IMR-90 (cell line): ENCODE data around the gene CECR2. TPM values are rescaled to one million over a fixed set of nuclear protein-coding genes. Genes with fewer than 3 reads are reported as not detected.

Experiments used
- ATAC-seq: fragments of 200-7000 bp; cut with Tn5 transposase; 2 replicates; pipeline ENCODE4 v1.9.1; 2020; ENCODE audit warnings: low read depth, mild to moderate bottlenecking, moderate library complexity
- BruUV-seq: library from RNA; stranded (reverse); fragments of 400-500 nt; replicated peaks from 2 replicates; lab custom pipeline; 2021; lab: Mats Ljungman, UMichigan
- CTCF ChIA-PET: fragments of 300-600 bp; formaldehyde crosslinking; extraction: SDS; loops from one replicate; lab custom pipeline; 2021; ENCODE audit warnings: antibody characterized with exemption; lab: Yijun Ruan, JAX
- POLR2A ChIA-PET: fragments of 300-600 bp; sonication (Branson Sonifier 250); formaldehyde crosslinking; loops from one replicate; lab custom pipeline; 2022; ENCODE audit warnings: antibody characterized with exemption; ENCODE audit not compliant: unreplicated experiment; lab: Charles Lee
- DNase-seq: peaks from one replicate; pipeline ENCODE4 v3.0.0; 2013
- H2AFZ ChIP-seq: replicated peaks from 2 replicates; pipeline ENCODE3; 2013; ENCODE audit warnings: low read length, mild to moderate bottlenecking; ENCODE audit not compliant: poor library complexity
- H2AK5ac ChIP-seq: 2 replicates; pipeline ENCODE4 v1.6.1; 2013; ENCODE audit warnings: low read depth, low read length, inconsistent platforms
- H2AK9ac ChIP-seq: replicated peaks from 2 replicates; pipeline ENCODE3; 2013; ENCODE audit warnings: mild to moderate bottlenecking, low read depth, low read length, moderate library complexity; ENCODE audit not compliant: poor library complexity
- H2BK120ac ChIP-seq: 2 replicates; pipeline ENCODE4 v1.6.1; 2013; ENCODE audit warnings: low read depth, low read length, inconsistent platforms
- H2BK15ac ChIP-seq: 3 replicates; pipeline ENCODE4 v1.6.1; 2013; ENCODE audit warnings: low read depth, low read length, inconsistent platforms
- H2BK20ac ChIP-seq: 2 replicates; pipeline ENCODE4 v1.6.1; 2013; ENCODE audit warnings: low read depth, mild to moderate bottlenecking, inconsistent platforms, low read length, moderate library complexity
- H2BK5ac ChIP-seq: 2 replicates; pipeline ENCODE4 v1.6.1; 2013; ENCODE audit warnings: mild to moderate bottlenecking, low read depth, low read length, inconsistent platforms; ENCODE audit not compliant: poor library complexity, severe bottlenecking
- H3K14ac ChIP-seq: replicated peaks from 2 replicates; pipeline ENCODE4 v1.6.1; 2013; ENCODE audit warnings: low read depth, low read length, inconsistent platforms
- H3K18ac ChIP-seq: 2 replicates; pipeline ENCODE4 v1.6.1; 2013; ENCODE audit warnings: low read depth, low read length, control low read depth
- H3K23ac ChIP-seq: 2 replicates; pipeline ENCODE4 v1.6.1; 2013; ENCODE audit warnings: low read depth, low read length, inconsistent platforms
- H3K27ac ChIP-seq: 2 replicates; pipeline ENCODE4 v1.5.1; 2013; ENCODE audit warnings: mild to moderate bottlenecking, control low read depth, low read length; ENCODE audit not compliant: insufficient read depth
- H3K27me3 ChIP-seq: 2 replicates; pipeline ENCODE4 v1.6.1; 2013; ENCODE audit warnings: low read length; ENCODE audit not compliant: control insufficient read depth, insufficient read depth
- H3K36me3 ChIP-seq: 2 replicates; pipeline ENCODE4 v1.6.1; 2013; ENCODE audit warnings: low read length, mixed read lengths; ENCODE audit not compliant: control insufficient read depth, insufficient read depth
- H3K4ac ChIP-seq: 2 replicates; pipeline ENCODE4 v1.6.1; 2013; ENCODE audit warnings: low read depth, low read length, inconsistent platforms
- H3K4me1 ChIP-seq: 2 replicates; pipeline ENCODE4 v1.6.1; 2013; ENCODE audit warnings: low read length, mixed read lengths; ENCODE audit not compliant: control insufficient read depth, insufficient read depth
- H3K4me2 ChIP-seq: 2 replicates; pipeline ENCODE4 v1.6.1; 2013; ENCODE audit warnings: low read depth, mild to moderate bottlenecking, control low read depth, low read length, moderate library complexity
- H3K4me3 ChIP-seq: 2 replicates; pipeline ENCODE4 v1.5.1; 2013; ENCODE audit warnings: low read depth, mild to moderate bottlenecking, control low read depth, low read length, moderate library complexity; ENCODE audit not compliant: insufficient read depth
- H3K56ac ChIP-seq: 2 replicates; pipeline ENCODE4 v1.6.1; 2013; ENCODE audit warnings: low read length, inconsistent platforms; ENCODE audit not compliant: insufficient read depth; ENCODE audit errors: extremely low read depth
- H3K79me1 ChIP-seq, 2 experiments: 2 replicates each; pipeline ENCODE4 v1.6.1; 2013; ENCODE audit warnings: low read length in 2 of 2, inconsistent platforms in 1 of 2, low read depth in 1 of 2
- H3K9ac ChIP-seq: 2 replicates; pipeline ENCODE4 v1.6.1; 2013; ENCODE audit warnings: low read depth, low read length, control low read depth
- H3K9me1 ChIP-seq: 2 replicates; pipeline ENCODE4 v1.6.1; 2013; ENCODE audit warnings: low read length, inconsistent platforms; ENCODE audit not compliant: insufficient read depth
- H3K9me3 ChIP-seq: 2 replicates; pipeline ENCODE4 v1.6.1; 2013; ENCODE audit warnings: low read length; ENCODE audit not compliant: control insufficient read depth, insufficient read depth
- H4K20me1 ChIP-seq: 2 replicates; pipeline ENCODE4 v1.6.1; 2013; ENCODE audit warnings: low read length, inconsistent platforms; ENCODE audit not compliant: insufficient read depth
- H4K5ac ChIP-seq: 2 replicates; pipeline ENCODE4 v1.6.1; 2013; ENCODE audit warnings: mild to moderate bottlenecking, low read depth, low read length, control low read depth
- H4K8ac ChIP-seq, 2 experiments: 2 replicates each; pipeline ENCODE4 v1.6.1; 2013; ENCODE audit warnings: low read depth in 2 of 2, low read length in 2 of 2, control low read depth in 1 of 2, inconsistent platforms in 1 of 2
- H4K91ac ChIP-seq: 2 replicates; pipeline ENCODE4 v1.6.1; 2013; ENCODE audit warnings: low read depth, low read length, inconsistent platforms; ENCODE audit not compliant: insufficient read depth
- BHLHE40 ChIP-seq: fragments of 150-350 bp; IDR thresholded peaks from 2 replicates; pipeline ENCODE4 v1.6.1; 2016; ENCODE audit warnings: mild to moderate bottlenecking, low read depth, low read length
- NFE2L2 ChIP-seq: fragments of 150-350 bp; IDR thresholded peaks from 2 replicates; pipeline ENCODE4 v1.6.1; 2016; ENCODE audit warnings: low read depth, mild to moderate bottlenecking, low read length
- POLR2A ChIP-seq: IDR thresholded peaks from 2 replicates; pipeline ENCODE4 v1.6.1; 2012; ENCODE audit warnings: mild to moderate bottlenecking, low read depth, low read length
- RAD21 ChIP-seq: IDR thresholded peaks from 2 replicates; pipeline ENCODE4 v1.6.1; 2012; ENCODE audit warnings: low read length, improper control_type of control experiment
- RCOR1 ChIP-seq: IDR thresholded peaks from 2 replicates; pipeline ENCODE4 v1.6.1; 2012; ENCODE audit warnings: mild to moderate bottlenecking, low read length, improper control_type of control experiment; ENCODE audit not compliant: insufficient replicate concordance
- RFX5 ChIP-seq: IDR thresholded peaks from 2 replicates; pipeline ENCODE4 v1.8.0; 2012; ENCODE audit warnings: low read depth, mild to moderate bottlenecking, low read length, moderate library complexity
- WGBS, 2 experiments: methylation state at CpG; one replicate each; pipeline versions ENCODE4 v1.1.5 to v1.1.7; 2013; ENCODE audit warnings: missing lambda C conversion rate in 2 of 2; ENCODE audit not compliant: insufficient read length in 1 of 2; ENCODE audit errors: extremely low coverage in 2 of 2; 5-methylcytosine and 5-hydroxymethylcytosine counted together
- dilution Hi-C: fragments of 300-500 bp; cut with HindIII; formaldehyde crosslinking; loops from one replicate; pipeline ENCODE4 v1.14.3; 2018; ENCODE audit warnings: low sequenced_read_pairs; ENCODE audit not compliant: unreplicated experiment
- in situ Hi-C: fragments of 300-500 bp; cut with MboI; formaldehyde crosslinking; loops from 3 replicates; pipeline ENCODE4 v1.14.3; 2019; ENCODE audit warnings: low sequenced_read_pairs, inconsistent platforms, mixed read lengths
- intact Hi-C: fragments of 100-400 bp; cut with micrococcal nuclease; formaldehyde crosslinking; loops from 2 replicates; pipeline ENCODE4 v1.10.0; 2022
- polyA plus RNA-seq, 3 experiments: library from polyadenylated mRNA; depleted of rRNA; stranded (reverse); fragments of >200 nt; gene quantifications; 2 replicates each; pipeline ENCODE4 v1.2.3, GENCODE V29; 2012; ENCODE audit warnings: low replicate concordance in 1 of 3
- total RNA-seq: library from RNA; depleted of rRNA; stranded (reverse); fragments of >200 nt; gene quantifications from 2 replicates; pipeline ENCODE4 v1.2.3, GENCODE V29; 2012
- TF ChIP-seq, protein P1 (sequence below): fragments of 150-350 bp; IDR thresholded peaks from 2 replicates; pipeline ENCODE4 v1.6.1; 2016; ENCODE audit warnings: low read depth, mild to moderate bottlenecking, low read length, moderate library complexity, borderline replicate concordance
- TF ChIP-seq, protein P2 (sequence below): fragments of 150-350 bp; IDR thresholded peaks from 2 replicates; pipeline ENCODE4 v1.6.1; 2017; ENCODE audit warnings: mild to moderate bottlenecking, antibody characterized with exemption, low read length, low read depth

CECR2 gene
- total and polyA plus RNA-seq, 2 of the 4 experiments (the other 2 are of a cell fraction), result under 0.01 TPM; not detected in 1

DNA sequence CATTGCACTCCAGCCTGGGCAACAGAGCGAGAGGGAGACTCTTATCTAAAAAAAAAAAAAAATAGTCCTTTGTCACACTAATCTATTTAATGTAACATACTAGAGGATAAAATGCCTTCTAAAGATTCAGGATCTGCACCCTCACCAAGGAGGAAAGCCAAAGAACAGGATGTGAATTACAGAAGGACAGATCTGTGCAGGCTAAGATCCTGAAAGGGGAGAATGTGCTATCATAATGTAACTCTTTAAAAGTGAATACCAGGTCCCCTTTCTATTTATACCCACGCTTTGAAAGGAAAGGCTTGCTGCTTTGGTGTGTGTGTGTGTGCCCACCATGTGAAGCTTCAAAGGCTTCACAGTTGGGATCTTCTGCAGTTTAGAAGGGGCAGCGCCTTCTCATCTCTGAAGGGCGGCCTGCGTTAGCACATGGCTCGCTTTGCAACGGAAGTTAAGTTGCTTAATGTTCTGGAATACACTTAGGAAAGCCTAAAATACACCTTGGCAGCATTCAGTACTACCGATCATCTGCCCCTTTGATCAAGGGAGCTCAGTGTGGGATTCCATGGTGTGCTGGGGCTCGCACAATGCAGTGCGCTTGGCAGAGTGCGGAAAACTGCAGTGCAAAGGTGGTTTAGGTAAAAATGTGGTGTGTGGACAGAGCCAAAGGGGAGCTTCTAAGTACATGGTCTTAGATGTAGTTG, 6.8 kb downstream of the CECR2 start:
- Histone ChIP-seq H4K5ac (no peak overlapping the region), H3K14ac (no peak overlapping the region), H4K20me1 (no peaks in the 10 kb centered on the region), H4K91ac (no peak overlapping the region), H3K36me3 (no peaks in the 10 kb centered on the region), H2AFZ (no peak overlapping the region), H2BK120ac (no peak overlapping the region), H2BK15ac (no peak overlapping the region), H3K9ac (no peak overlapping the region), H3K4ac (no peak overlapping the region), H3K4me1 (no peaks in the 10 kb centered on the region), H3K4me3 (no peak overlapping the region), H3K27me3 (peaks cover 7% of the 10 kb centered on the region), H2AK9ac (no peak overlapping the region), H3K23ac (no peak overlapping the region), H3K18ac (no peak overlapping the region), H2BK5ac (no peak overlapping the region), H3K27ac (no peak overlapping the region), H4K8ac (no peak overlapping the region), H2BK20ac (no peak overlapping the region), H3K9me3 (no peaks in the 10 kb centered on the region), H3K79me1 (no peaks in the 10 kb centered on the region), H3K4me2 (no peak overlapping the region), H3K9me1 (no peaks in the 10 kb centered on the region), H3K56ac (no peak overlapping the region), H2AK5ac (no peak overlapping the region)
- ChIA-PET CTCF (interaction anchor here (0.5 kb wide), 1 partner anchor 126 kb away, joined by 3 read pairs; no protein-coding TSS in a partner anchor), POLR2A (no interaction called here)
- no TSS peak for BruUV-seq
- DNase-seq (no peak), ATAC-seq (no peak)
- in situ Hi-C loops, result no loop called here
- dilution Hi-C loops, result no loop called here
- 94% methylated on average over 3 of the region's 11 CpGs; no CpG with 5 or more reads in 1 of the 2 experiments for WGBS, 2 experiments
- TF ChIP-seq BHLHE40 (no peak), RAD21 (no peak), NFE2L2 (no peak), RCOR1 (no peak), POLR2A (no peak), RFX5 (no peak)
- TF ChIP-seq, protein P1, sequence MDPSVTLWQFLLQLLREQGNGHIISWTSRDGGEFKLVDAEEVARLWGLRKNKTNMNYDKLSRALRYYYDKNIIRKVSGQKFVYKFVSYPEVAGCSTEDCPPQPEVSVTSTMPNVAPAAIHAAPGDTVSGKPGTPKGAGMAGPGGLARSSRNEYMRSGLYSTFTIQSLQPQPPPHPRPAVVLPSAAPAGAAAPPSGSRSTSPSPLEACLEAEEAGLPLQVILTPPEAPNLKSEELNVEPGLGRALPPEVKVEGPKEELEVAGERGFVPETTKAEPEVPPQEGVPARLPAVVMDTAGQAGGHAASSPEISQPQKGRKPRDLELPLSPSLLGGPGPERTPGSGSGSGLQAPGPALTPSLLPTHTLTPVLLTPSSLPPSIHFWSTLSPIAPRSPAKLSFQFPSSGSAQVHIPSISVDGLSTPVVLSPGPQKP, result no peak
- TF ChIP-seq, protein P2, sequence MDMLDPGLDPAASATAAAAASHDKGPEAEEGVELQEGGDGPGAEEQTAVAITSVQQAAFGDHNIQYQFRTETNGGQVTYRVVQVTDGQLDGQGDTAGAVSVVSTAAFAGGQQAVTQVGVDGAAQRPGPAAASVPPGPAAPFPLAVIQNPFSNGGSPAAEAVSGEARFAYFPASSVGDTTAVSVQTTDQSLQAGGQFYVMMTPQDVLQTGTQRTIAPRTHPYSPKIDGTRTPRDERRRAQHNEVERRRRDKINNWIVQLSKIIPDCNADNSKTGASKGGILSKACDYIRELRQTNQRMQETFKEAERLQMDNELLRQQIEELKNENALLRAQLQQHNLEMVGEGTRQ, result no peak
- intact Hi-C loops, result loop anchor here (10.0 kb wide), 1 partner anchor 59 kb away; no protein-coding TSS in a partner anchor
